H9 (cell line): ENCODE results near the gene FNDC3B. TPM values are rescaled to one million over a fixed set of nuclear protein-coding genes. Genes with fewer than 3 reads are reported as not detected.

ENCODE experiments used
- DNase-seq: peaks from one replicate; pipeline ENCODE4 v3.0.0-alpha.2; 2017
- H2AFZ ChIP-seq: one replicate; pipeline ENCODE4 v1.6.1; 2013; ENCODE audit warnings: mild to moderate bottlenecking, low read length, control low read depth, moderate library complexity
- H2AK5ac ChIP-seq: 2 replicates; pipeline ENCODE4 v1.6.1; 2013; ENCODE audit warnings: low read length, control low read depth, mixed read lengths; ENCODE audit not compliant: insufficient read length
- H2BK120ac ChIP-seq: one replicate; pipeline ENCODE4 v1.6.1; 2013; ENCODE audit warnings: low read depth, mild to moderate bottlenecking, low read length, control low read depth, inconsistent platforms; ENCODE audit not compliant: poor library complexity, severe bottlenecking
- H2BK12ac ChIP-seq: 2 replicates; pipeline ENCODE4 v1.6.1; 2013; ENCODE audit warnings: low read length, control low read depth, mixed read lengths, low read depth; ENCODE audit not compliant: insufficient read length
- H2BK15ac ChIP-seq: 2 replicates; pipeline ENCODE4 v1.6.1; 2013; ENCODE audit warnings: low read depth, low read length, control low read depth
- H2BK20ac ChIP-seq: one replicate; pipeline ENCODE4 v1.6.1; 2013; ENCODE audit warnings: low read depth, mild to moderate bottlenecking, low read length, control low read depth, inconsistent platforms; ENCODE audit not compliant: poor library complexity, severe bottlenecking
- H2BK5ac ChIP-seq: 2 replicates; pipeline ENCODE4 v1.6.1; 2013; ENCODE audit warnings: low read length, control low read depth, mixed read lengths; ENCODE audit not compliant: insufficient read length
- H3K14ac ChIP-seq: 2 replicates; pipeline ENCODE4 v1.6.1; 2013; ENCODE audit warnings: low read length, control low read depth; ENCODE audit not compliant: insufficient read depth
- H3K18ac ChIP-seq: 2 replicates; pipeline ENCODE4 v1.6.1; 2013; ENCODE audit warnings: low read depth, mild to moderate bottlenecking, mixed read lengths, low read length, control low read depth; ENCODE audit not compliant: insufficient read length
- H3K23ac ChIP-seq: 2 replicates; pipeline ENCODE4 v1.6.1; 2013; ENCODE audit warnings: low read length, control low read depth, mixed read lengths, low read depth; ENCODE audit not compliant: insufficient read length
- H3K23me2 ChIP-seq: 2 replicates; pipeline ENCODE4 v1.6.1; 2013; ENCODE audit warnings: low read depth, mild to moderate bottlenecking, mixed read lengths, low read length, control low read depth; ENCODE audit not compliant: insufficient read length, poor library complexity, severe bottlenecking
- H3K27ac ChIP-seq: 2 replicates; pipeline ENCODE4 v1.5.1; 2013; ENCODE audit warnings: low read length, control low read depth, mixed read lengths, low read depth; ENCODE audit not compliant: insufficient read length
- H3K27me3 ChIP-seq: 2 replicates; pipeline ENCODE4 v1.6.1; 2013; ENCODE audit warnings: low read length, control low read depth, inconsistent platforms; ENCODE audit not compliant: insufficient read depth
- H3K4ac ChIP-seq: 2 replicates; pipeline ENCODE4 v1.6.1; 2013; ENCODE audit warnings: low read depth, mild to moderate bottlenecking, control low read depth, inconsistent platforms, low read length, moderate library complexity
- H3K4me1 ChIP-seq: 2 replicates; pipeline ENCODE4 v1.6.1; 2013; ENCODE audit warnings: low read length, control low read depth, inconsistent platforms; ENCODE audit not compliant: insufficient read depth
- H3K4me2 ChIP-seq: 2 replicates; pipeline ENCODE4 v1.6.1; 2013; ENCODE audit warnings: low read length, control low read depth, mixed read lengths; ENCODE audit not compliant: insufficient read length, insufficient read depth
- H3K56ac ChIP-seq: 2 replicates; pipeline ENCODE4 v1.6.1; 2013; ENCODE audit warnings: low read depth, mild to moderate bottlenecking, mixed read lengths, low read length, control low read depth; ENCODE audit not compliant: insufficient read length
- H3K79me1 ChIP-seq: 2 replicates; pipeline ENCODE4 v1.6.1; 2013; ENCODE audit warnings: low read depth, mild to moderate bottlenecking, moderate library complexity, low read length, control low read depth, inconsistent platforms; ENCODE audit not compliant: insufficient read depth, poor library complexity, severe bottlenecking
- H3K79me2 ChIP-seq: 2 replicates; pipeline ENCODE4 v1.6.1; 2013; ENCODE audit warnings: low read length, control low read depth, inconsistent platforms; ENCODE audit not compliant: insufficient read depth
- H3K9ac ChIP-seq: 2 replicates; pipeline ENCODE4 v1.6.1; 2013; ENCODE audit warnings: low read length, control low read depth, mixed read lengths; ENCODE audit not compliant: insufficient read length; ENCODE audit errors: extremely low read depth
- H3K9me3 ChIP-seq: one replicate; pipeline ENCODE4 v1.6.1; 2013; ENCODE audit warnings: low read depth, low read length, inconsistent platforms; ENCODE audit not compliant: control insufficient read depth
- H3T11ph ChIP-seq: one replicate; pipeline ENCODE4 v1.6.1; 2013; ENCODE audit warnings: mild to moderate bottlenecking, low read length, control low read depth, inconsistent platforms
- H4K20me1 ChIP-seq: one replicate; pipeline ENCODE4 v1.6.1; 2013; ENCODE audit not compliant: control insufficient read depth, insufficient read length, insufficient read depth
- H4K5ac ChIP-seq: 2 replicates; pipeline ENCODE4 v1.6.1; 2013; ENCODE audit warnings: low read depth, mild to moderate bottlenecking, mixed read lengths, low read length, control low read depth; ENCODE audit not compliant: insufficient read length
- H4K8ac ChIP-seq: replicated peaks from 2 replicates; pipeline ENCODE4 v1.6.1; 2013; ENCODE audit warnings: low read length, control low read depth, mixed read lengths, low read depth; ENCODE audit not compliant: insufficient read length
- H4K91ac ChIP-seq: 2 replicates; pipeline ENCODE4 v1.6.1; 2013; ENCODE audit warnings: low read depth, mild to moderate bottlenecking, moderate library complexity, mixed read lengths, low read length, control low read depth; ENCODE audit not compliant: insufficient read length
- H3K27ac Mint-ChIP-seq, 3 experiments: 2 replicates in 2 of 3; 3 replicates in 1 of 3; pipeline ENCODE4 v1.8.0; 2020 to 2021; ENCODE audit warnings: mixed read lengths in 3 of 3, mild to moderate bottlenecking in 1 of 3, moderate library complexity in 1 of 3
- H3K27me3 Mint-ChIP-seq: 2 replicates; pipeline ENCODE4 v1.8.0; 2021; ENCODE audit warnings: low read depth, mild to moderate bottlenecking, moderate library complexity, mixed read lengths
- H3K36me3 Mint-ChIP-seq, 3 experiments: 2 replicates in 2 of 3; 3 replicates in 1 of 3; pipeline ENCODE4 v1.8.0; 2020 to 2021; ENCODE audit warnings: low read depth in 3 of 3, mixed read lengths in 3 of 3; ENCODE audit not compliant: insufficient read depth in 1 of 3
- H3K4me1 Mint-ChIP-seq, 2 experiments: 2 replicates each; pipeline ENCODE4 v1.8.0; 2020; ENCODE audit warnings: mixed read lengths in 2 of 2
- H3K4me3 Mint-ChIP-seq, 2 experiments: 2 replicates in 1 of 2; 3 replicates in 1 of 2; pipeline ENCODE4 v1.8.0; 2020 to 2021; ENCODE audit warnings: mild to moderate bottlenecking in 2 of 2, mixed read lengths in 2 of 2, moderate library complexity in 1 of 2
- H3K9me3 Mint-ChIP-seq, 2 experiments: 2 replicates in 1 of 2; 3 replicates in 1 of 2; pipeline ENCODE4 v1.8.0; 2020; ENCODE audit warnings: mild to moderate bottlenecking in 2 of 2, mixed read lengths in 2 of 2, moderate library complexity in 1 of 2
- CTCF ChIP-seq: fragments of 200-600 bp; sonication (generic); conservative IDR thresholded peaks from 3 replicates; pipeline ENCODE4 v1.8.0; 2021; ENCODE audit warnings: antibody characterized with exemption, mild to moderate bottlenecking
- WGBS: extraction: QIAGEN DNeasy Blood & Tissue Kit; methylation state at CpG from one replicate; pipeline ENCODE4 v1.1.7; 2013; ENCODE audit warnings: missing lambda C conversion rate, low lambda C conversion rate, mixed read lengths; ENCODE audit not compliant: insufficient read length; ENCODE audit errors: extremely low coverage; 5-methylcytosine and 5-hydroxymethylcytosine counted together
- total RNA-seq: library from RNA; stranded (reverse); gene quantifications from 2 replicates; pipeline ENCODE4 v1.2.1, GENCODE V29; 2021

FNDC3B gene
- total RNA-seq, 1 experiment from 2014 or later = 43.8 TPM

GRCh38 chr3:172300862-172301261 lies 261.5 kb downstream of the FNDC3B start:
- Mint-ChIP-seq H3K4me3 (no peak overlapping the region), H3K9me3 (no peaks in the 10 kb centered on the region), H3K4me1 (peaks cover 8 to 16% of the 10 kb centered on the region in 2 experiments), H3K27ac (peak overlapping the region in 1 of 3 experiments; percentile 44; a peak in 2 of 7 replicates), H3K36me3 (peaks cover 14 to 31% (median 26%) of the 10 kb centered on the region in 3 experiments; a peak in 6 of 7 replicates), H3K27me3 (no peaks in the 10 kb centered on the region)
- H3K4me1 ChIP-seq = peaks cover 3% of the 10 kb centered on the region
- no peak overlapping the region for H3T11ph ChIP-seq
- H3K18ac ChIP-seq = no peak overlapping the region
- no peak overlapping the region for H3K56ac ChIP-seq
- H3K4me2 ChIP-seq = no peak overlapping the region
- no peak overlapping the region for H2AK5ac ChIP-seq
- H3K27me3 ChIP-seq = no peaks in the 10 kb centered on the region
- WGBS = no CpG with 5 or more reads among the region's 5 CpGs
- no peaks in the 10 kb centered on the region for H4K20me1 ChIP-seq
- no peak overlapping the region for H4K5ac ChIP-seq
- no peak overlapping the region for H2BK5ac ChIP-seq
- no peak overlapping the region for H2BK12ac ChIP-seq
- H3K23ac ChIP-seq = no peak overlapping the region
- no peak overlapping the region for H2BK15ac ChIP-seq
- H3K27ac ChIP-seq = no peak overlapping the region
- no peak overlapping the region for H2AFZ ChIP-seq
- no peak overlapping the region for H4K91ac ChIP-seq
- no peaks in the 10 kb centered on the region for H3K9me3 ChIP-seq
- no peak overlapping the region for H2BK20ac ChIP-seq
- no peak overlapping the region for H4K8ac ChIP-seq
- no peaks in the 10 kb centered on the region for H3K79me2 ChIP-seq
- no peak overlapping the region for H2BK120ac ChIP-seq
- no peak for TF ChIP-seq CTCF
- DNase-seq = no peak
- no peak overlapping the region for H3K9ac ChIP-seq
- no peak overlapping the region for H3K4ac ChIP-seq
- H3K23me2 ChIP-seq = no peaks in the 10 kb centered on the region
- H3K79me1 ChIP-seq = no peaks in the 10 kb centered on the region
- H3K14ac ChIP-seq = no peak overlapping the region
